HEK293 (cell line): Measurements from ENCODE around the gene WASHC4.

Experiments
- CTCF ChIA-PET: fragments of 350-600 bp; formaldehyde crosslinking; extraction: SDS; loops from one replicate; lab custom pipeline; 2021; ENCODE audit warnings: antibody characterized with exemption; lab: Yijun Ruan, JAX
- POLR2A ChIA-PET: fragments of 300-600 bp; formaldehyde crosslinking; extraction: SDS; loops from one replicate; lab custom pipeline; 2020; ENCODE audit warnings: antibody characterized with exemption, inconsistent platforms; lab: Yijun Ruan, JAX
- H3K27ac ChIP-seq: fragments of 200-500 bp; sonication (Bioruptor generic); 2 replicates; pipeline ENCODE4 v1.5.1; 2014; ENCODE audit warnings: low read depth, low read length, control low read depth, inconsistent platforms; ENCODE audit errors: extremely low read depth
- H3K36me3 ChIP-seq, 2 experiments: fragments of 200-500 bp in 1 of 2; sonication (Bioruptor generic) in 1 of 2; 1 replicate in 1 of 2; 2 replicates in 1 of 2; pipeline ENCODE4 v1.5.1; 2014 to 2017; ENCODE audit warnings: inconsistent platforms in 2 of 2, low read length in 2 of 2; ENCODE audit not compliant: control insufficient read depth in 2 of 2, insufficient read depth in 1 of 2
- H3K4me1 ChIP-seq: fragments of 200-500 bp; sonication (Bioruptor generic); 2 replicates; pipeline ENCODE4 v1.5.1; 2014; ENCODE audit warnings: mild to moderate bottlenecking, low read length, inconsistent platforms; ENCODE audit not compliant: control insufficient read depth, insufficient read depth
- H3K4me3 ChIP-seq: 2 replicates; pipeline ENCODE4 v1.5.1; 2011; ENCODE audit warnings: low read depth, mild to moderate bottlenecking, control low read depth, low read length, moderate library complexity
- H3K9me3 ChIP-seq: fragments of 200-500 bp; sonication (Bioruptor generic); 2 replicates; pipeline ENCODE4 v1.5.1; 2014; ENCODE audit warnings: low read depth, low read length, inconsistent platforms; ENCODE audit not compliant: control insufficient read depth, insufficient read depth
- AEBP2 ChIP-seq: fragments of 450-650 bp; formaldehyde crosslinking; IDR thresholded peaks from 2 replicates; pipeline ENCODE4 v1.5.1; 2016; ENCODE audit warnings: missing biosample characterization, missing genetic modification characterization, borderline replicate concordance
- BCL11B ChIP-seq: fragments of 450-650 bp; formaldehyde crosslinking; IDR thresholded peaks from 2 replicates; pipeline ENCODE4 v1.5.1; 2016; ENCODE audit warnings: low read depth, missing biosample characterization, missing genetic modification characterization
- HOXC10 ChIP-seq: sonication (generic); formaldehyde crosslinking; IDR thresholded peaks from 2 replicates; pipeline ENCODE4 v1.8.1; 2023; ENCODE audit warnings: mild to moderate bottlenecking, missing genetic modification reagents
- KLF10 ChIP-seq: fragments of 450-650 bp; IDR thresholded peaks from 2 replicates; pipeline ENCODE4 v1.5.1; 2018; ENCODE audit warnings: missing biosample characterization, mild to moderate bottlenecking, missing genetic modification characterization
- PATZ1 ChIP-seq: fragments of 450-650 bp; formaldehyde crosslinking; IDR thresholded peaks from 2 replicates; pipeline ENCODE4 v1.5.1; 2016; ENCODE audit warnings: missing biosample characterization, missing genetic modification characterization
- PRDM2 ChIP-seq: fragments of 450-650 bp; formaldehyde crosslinking; IDR thresholded peaks from 2 replicates; pipeline ENCODE4 v1.5.1; 2016; ENCODE audit warnings: missing biosample characterization, missing genetic modification characterization, borderline replicate concordance
- RBAK ChIP-seq: fragments of 450-650 bp; formaldehyde crosslinking; IDR thresholded peaks from 2 replicates; pipeline ENCODE4 v1.5.1; 2016; ENCODE audit warnings: missing biosample characterization, missing genetic modification characterization
- ZEB2 ChIP-seq: fragments of 450-650 bp; formaldehyde crosslinking; IDR thresholded peaks from 2 replicates; pipeline ENCODE4 v1.5.1; 2016; ENCODE audit warnings: missing biosample characterization, missing genetic modification characterization
- ZNF274 ChIP-seq, 2 experiments: fragments of 200-500 bp in 1 of 2; fragments of 450-650 bp in 1 of 2; sonication (Bioruptor generic) in 1 of 2; formaldehyde crosslinking in 1 of 2; IDR thresholded peaks; 2 replicates each; pipeline versions ENCODE4 v1.5.1 to v1.6.1; 2014 to 2016; ENCODE audit warnings: borderline replicate concordance in 1 of 2, inconsistent platforms in 1 of 2, low read length in 1 of 2, missing biosample characterization in 1 of 2, missing genetic modification characterization in 1 of 2
- ZNF48 ChIP-seq: fragments of 450-650 bp; formaldehyde crosslinking; IDR thresholded peaks from 2 replicates; pipeline ENCODE4 v1.5.1; 2016; ENCODE audit warnings: missing biosample characterization, missing genetic modification characterization
- ZNF510 ChIP-seq: fragments of 450-650 bp; formaldehyde crosslinking; IDR thresholded peaks from 2 replicates; pipeline ENCODE4 v1.5.1; 2018; ENCODE audit warnings: mild to moderate bottlenecking, missing genetic modification characterization, missing biosample characterization; ENCODE audit not compliant: insufficient replicate concordance
- ZNF549 ChIP-seq: fragments of 450-650 bp; IDR thresholded peaks from 2 replicates; pipeline ENCODE4 v1.5.1; 2018; ENCODE audit warnings: missing biosample characterization, missing genetic modification characterization, mild to moderate bottlenecking, inconsistent platforms, moderate library complexity
- ZNF701 ChIP-seq: fragments of 450-650 bp; formaldehyde crosslinking; IDR thresholded peaks from 2 replicates; pipeline ENCODE4 v1.5.1; 2016; ENCODE audit warnings: missing biosample characterization, missing genetic modification characterization
- ZNF843 ChIP-seq: fragments of 450-650 bp; formaldehyde crosslinking; IDR thresholded peaks from 2 replicates; pipeline ENCODE4 v1.5.1; 2016; ENCODE audit warnings: missing biosample characterization, missing genetic modification characterization
- ZSCAN4 ChIP-seq: fragments of 450-650 bp; formaldehyde crosslinking; IDR thresholded peaks from 2 replicates; pipeline ENCODE4 v1.5.1; 2017; ENCODE audit warnings: missing biosample characterization, missing genetic modification characterization

Gene WASHC4

GRCh38 chr12:105209091-105209490 lies 101.6 kb downstream of the WASHC4 start (continued):
- TF ChIP-seq AEBP2 (no peak), BCL11B (tag by site-specific recombination) (no peak)

- no peaks in the 10 kb centered on the region for H3K9me3 ChIP-seq
- ChIA-PET CTCF (no interaction called here), POLR2A (no interaction called here)
- TF ChIP-seq ZNF549 (tag by site-specific recombination) = no peak
- TF ChIP-seq HOXC10 (CRISPR knock-in tag) = no peak
- no peak for TF ChIP-seq ZNF510 (tag by site-specific recombination)
- no peak for TF ChIP-seq ZNF843
- no peak for TF ChIP-seq ZSCAN4 (tag by site-specific recombination)
- no peak for TF ChIP-seq ZNF274 (IDR thresholded peaks at IDR 0.05; ENCODE audit: low read length)
- TF ChIP-seq ZNF274 (tag by site-specific recombination; IDR thresholded peaks at IDR 0.05; ENCODE audit: borderline replicate concordance) = no peak
- no peak for TF ChIP-seq ZNF48
- TF ChIP-seq AEBP2 = no peak
- H3K4me1 ChIP-seq = no peaks in the 10 kb centered on the region
- peaks cover 12 to 51% of the 10 kb centered on the region in 2 experiments for H3K36me3 ChIP-seq
- no peak overlapping the region for H3K27ac ChIP-seq
- H3K4me3 ChIP-seq = no peak overlapping the region
Observed at GRCh38 chr12:105212438-105212837, 104.9 kb downstream of the WASHC4 start.

- Histone ChIP-seq H3K4me1 (no peaks in the 10 kb centered on the region), H3K9me3 (no peaks in the 10 kb centered on the region)
- TF ChIP-seq RBAK (tag by site-specific recombination) (no peak), PATZ1 (tag by site-specific recombination) (no peak), ZEB2 (no peak), ZNF701 (tag by site-specific recombination) (no peak), PRDM2 (tag by site-specific recombination) (no peak), KLF10 (tag by site-specific recombination) (no peak)
- TF ChIP-seq, all 188 proteins: peak for 0
- Histone ChIP-seq H3K36me3 (peaks cover 12 to 48% of the 10 kb centered on the region in 2 experiments), H3K27ac (no peak overlapping the region), H3K4me3 (no peak overlapping the region)
- ChIA-PET CTCF (interaction anchor here (0.7 kb wide), 1 partner anchor 931 kb away, joined by 3 read pairs; no protein-coding TSS in a partner anchor), POLR2A (interaction anchor here (0.9 kb wide), 1 partner anchor 22 kb away, joined by 3 read pairs; the partner anchor contains the start of gene APPL2)
Observed at GRCh38 chr12:105214148-105214547, 106.6 kb downstream of the WASHC4 start.
